MCF 10A (cell line): Measurements from ENCODE around the gene TNFAIP8L3. TPM values are rescaled to one million over a fixed set of nuclear protein-coding genes. Genes with fewer than 3 reads are reported as not detected.
"Not testable (repeated sequence)": the region's sequence is repeated elsewhere in the genome, so short reads cannot be mapped to it uniquely, and the experiment has no call there.

Experiments used
- BruUV-seq: library from RNA; stranded (reverse); fragments of 400-500 nt; replicated peaks from 2 replicates; lab custom pipeline; 2021; lab: Mats Ljungman, UMichigan
- CTCF ChIA-PET: fragments of 300-600 bp; sonication (Branson Sonifier 250); formaldehyde crosslinking; extraction: SDS; loops from one replicate; lab custom pipeline; 2021; ENCODE audit warnings: antibody characterized with exemption, inconsistent platforms; lab: Yijun Ruan, JAX
- POLR2A ChIA-PET: fragments of 300-600, 350-650 bp; sonication (Branson Sonifier 250); formaldehyde crosslinking; extraction: SDS; loops from one replicate; lab custom pipeline; 2020; ENCODE audit warnings: antibody characterized with exemption, inconsistent platforms; lab: Yijun Ruan, JAX
- DNase-seq: peaks from one replicate; pipeline ENCODE4 v3.0.0-alpha.2; 2018; ENCODE audit not compliant: unreplicated experiment
- H3K27ac Mint-ChIP-seq: one replicate; pipeline ENCODE4 v1.8.0; 2022; ENCODE audit warnings: mild to moderate bottlenecking, low read depth, mixed read lengths; ENCODE audit not compliant: unreplicated experiment
- H3K27me3 Mint-ChIP-seq: one replicate; pipeline ENCODE4 v1.8.0; 2022; ENCODE audit warnings: mixed read lengths; ENCODE audit not compliant: insufficient read depth, unreplicated experiment
- H3K36me3 Mint-ChIP-seq: one replicate; pipeline ENCODE4 v1.8.0; 2022; ENCODE audit warnings: mild to moderate bottlenecking, moderate library complexity, mixed read lengths; ENCODE audit not compliant: insufficient read depth, unreplicated experiment
- H3K4me1 Mint-ChIP-seq: one replicate; pipeline ENCODE4 v1.8.0; 2022; ENCODE audit warnings: mixed read lengths; ENCODE audit not compliant: insufficient read depth, unreplicated experiment
- H3K4me3 Mint-ChIP-seq: one replicate; pipeline ENCODE4 v1.8.0; 2022; ENCODE audit warnings: mild to moderate bottlenecking, moderate library complexity, mixed read lengths; ENCODE audit not compliant: unreplicated experiment
- H3K9me3 Mint-ChIP-seq: one replicate; pipeline ENCODE4 v1.8.0; 2022; ENCODE audit warnings: mixed read lengths; ENCODE audit not compliant: unreplicated experiment
- intact Hi-C: fragments of 100-400 bp; cut with micrococcal nuclease; formaldehyde crosslinking; loops from 2 replicates; pipeline ENCODE4 v1.14.1; 2022
- total RNA-seq: library from RNA; stranded (reverse); gene quantifications from 2 replicates; pipeline ENCODE4 v1.2.3, GENCODE V29; 2022
- TF ChIP-seq, protein P1 (sequence below): fragments of 200-600 bp; IDR thresholded peaks from one replicate; pipeline ENCODE4 v1.8.0; 2022; ENCODE audit warnings: antibody characterized with exemption, mild to moderate bottlenecking; ENCODE audit not compliant: unreplicated experiment

Gene TNFAIP8L3
- total RNA-seq, 1 experiment from 2014 or later = 2.6 TPM

DNA sequence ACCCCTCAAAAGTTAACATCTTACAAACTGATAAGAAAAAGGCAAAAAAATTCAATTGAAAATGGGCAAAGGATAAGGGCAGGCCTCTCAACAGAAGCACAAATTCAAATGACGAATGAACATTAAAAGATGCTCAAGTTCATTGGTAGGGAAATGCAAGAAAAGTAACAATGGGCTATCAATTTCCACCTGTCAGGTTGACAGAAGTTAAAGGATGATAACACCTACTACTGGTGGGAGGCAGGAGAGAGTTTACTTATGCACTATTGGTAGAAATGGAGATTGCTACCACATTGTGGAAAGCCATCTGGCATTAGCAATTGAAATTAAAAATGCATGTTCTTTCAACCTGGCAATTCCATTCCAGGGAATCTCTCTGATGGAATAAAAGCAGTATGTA is 35.6 kb upstream of the TNFAIP8L3 start:
- ChIA-PET CTCF (no interaction called here), POLR2A (no interaction called here)
- Mint-ChIP-seq H3K27ac (no peak overlapping the region), H3K36me3 (no peaks in the 10 kb centered on the region), H3K4me3 (no peak overlapping the region), H3K9me3 (no peaks in the 10 kb centered on the region), H3K27me3 (no peaks in the 10 kb centered on the region), H3K4me1 (peaks cover 41% of the 10 kb centered on the region)
- DNase-seq = no peak
- no TSS peak for BruUV-seq
- intact Hi-C loops = no loop called here
- TF ChIP-seq, protein P1, sequence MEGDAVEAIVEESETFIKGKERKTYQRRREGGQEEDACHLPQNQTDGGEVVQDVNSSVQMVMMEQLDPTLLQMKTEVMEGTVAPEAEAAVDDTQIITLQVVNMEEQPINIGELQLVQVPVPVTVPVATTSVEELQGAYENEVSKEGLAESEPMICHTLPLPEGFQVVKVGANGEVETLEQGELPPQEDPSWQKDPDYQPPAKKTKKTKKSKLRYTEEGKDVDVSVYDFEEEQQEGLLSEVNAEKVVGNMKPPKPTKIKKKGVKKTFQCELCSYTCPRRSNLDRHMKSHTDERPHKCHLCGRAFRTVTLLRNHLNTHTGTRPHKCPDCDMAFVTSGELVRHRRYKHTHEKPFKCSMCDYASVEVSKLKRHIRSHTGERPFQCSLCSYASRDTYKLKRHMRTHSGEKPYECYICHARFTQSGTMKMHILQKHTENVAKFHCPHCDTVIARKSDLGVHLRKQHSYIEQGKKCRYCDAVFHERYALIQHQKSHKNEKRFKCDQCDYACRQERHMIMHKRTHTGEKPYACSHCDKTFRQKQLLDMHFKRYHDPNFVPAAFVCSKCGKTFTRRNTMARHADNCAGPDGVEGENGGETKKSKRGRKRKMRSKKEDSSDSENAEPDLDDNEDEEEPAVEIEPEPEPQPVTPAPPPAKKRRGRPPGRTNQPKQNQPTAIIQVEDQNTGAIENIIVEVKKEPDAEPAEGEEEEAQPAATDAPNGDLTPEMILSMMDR = no peak

DNA sequence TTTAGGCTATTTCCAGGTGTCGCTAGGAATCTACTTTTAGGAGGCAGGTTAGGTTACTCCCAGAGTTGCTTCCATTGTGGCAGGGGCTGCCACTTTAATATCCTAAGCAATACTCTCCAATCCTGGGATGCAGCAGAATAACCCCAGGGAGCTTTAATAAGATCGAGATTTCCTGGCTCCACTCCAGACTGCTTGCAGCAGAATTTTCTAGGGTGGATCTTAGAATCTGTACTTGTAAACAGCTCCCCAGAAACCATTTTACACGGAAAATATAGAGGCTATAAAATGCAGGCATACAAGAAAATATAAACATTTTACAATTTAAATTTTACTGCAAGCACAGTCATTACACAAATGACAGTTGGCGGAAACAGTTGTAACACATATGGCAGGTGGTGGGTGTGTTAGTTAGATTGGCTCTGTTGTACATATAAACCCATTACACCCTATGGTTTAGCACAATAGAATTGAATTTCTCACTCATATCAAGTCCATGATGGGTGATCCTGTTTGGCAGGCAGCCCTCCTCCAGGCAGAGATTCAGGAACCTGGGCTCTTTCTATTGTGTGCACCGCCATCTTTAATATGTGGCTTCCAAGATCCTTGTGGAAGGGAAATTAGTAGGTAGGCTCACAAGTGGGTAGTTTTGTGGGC is 35.0 kb upstream of the TNFAIP8L3 start:
- TF ChIP-seq, protein P1 = no peak
- POLR2A ChIA-PET = no interaction called here
- Mint-ChIP-seq H3K4me3 (no peak overlapping the region), H3K27ac (no peak overlapping the region), H3K9me3 (no peaks in the 10 kb centered on the region), H3K27me3 (no peaks in the 10 kb centered on the region), H3K4me1 (peaks cover 36% of the 10 kb centered on the region), H3K36me3 (no peaks in the 10 kb centered on the region)
- intact Hi-C loops = no loop called here
- DNase-seq = no peak
- BruUV-seq = no TSS peak
- CTCF ChIA-PET = interaction anchor here (1.5 to 1.6 kb wide), 2 partner anchors 18 to 34 kb away, joined by 3 to 4 read pairs; no protein-coding TSS in a partner anchor

DNA sequence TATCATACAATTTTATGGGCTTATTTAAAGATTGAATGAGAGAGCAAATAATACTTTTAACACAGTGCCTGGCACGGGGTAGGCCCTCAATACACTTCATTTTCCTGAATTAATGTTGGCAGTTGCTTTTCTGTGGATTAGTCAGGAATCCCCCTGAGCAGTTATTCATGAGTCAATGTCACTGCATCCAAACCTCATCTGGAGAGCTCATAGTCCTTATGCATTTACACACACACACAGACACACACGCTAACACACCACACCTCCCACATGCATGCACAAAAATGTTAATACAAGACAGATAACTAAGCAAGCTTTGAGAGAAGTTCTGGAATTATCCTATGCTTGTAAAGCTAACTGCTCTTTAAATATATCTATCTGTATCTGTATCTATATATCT is 34.0 kb upstream of the TNFAIP8L3 start:
- Mint-ChIP-seq H3K9me3 (no peaks in the 10 kb centered on the region), H3K36me3 (no peaks in the 10 kb centered on the region), H3K4me1 (peaks cover 27% of the 10 kb centered on the region), H3K27ac (no peak overlapping the region), H3K4me3 (no peak overlapping the region), H3K27me3 (no peaks in the 10 kb centered on the region)
- CTCF ChIA-PET = interaction anchor here (0.6 to 1.6 kb wide), 5 partner anchors 9 to 253 kb away, joined by 3 to 4 read pairs (median 3); no protein-coding TSS in a partner anchor
- intact Hi-C loops = no loop called here
- TF ChIP-seq, protein P1 = no peak
- DNase-seq = no peak
- BruUV-seq = no TSS peak
- POLR2A ChIA-PET = no interaction called here

DNA sequence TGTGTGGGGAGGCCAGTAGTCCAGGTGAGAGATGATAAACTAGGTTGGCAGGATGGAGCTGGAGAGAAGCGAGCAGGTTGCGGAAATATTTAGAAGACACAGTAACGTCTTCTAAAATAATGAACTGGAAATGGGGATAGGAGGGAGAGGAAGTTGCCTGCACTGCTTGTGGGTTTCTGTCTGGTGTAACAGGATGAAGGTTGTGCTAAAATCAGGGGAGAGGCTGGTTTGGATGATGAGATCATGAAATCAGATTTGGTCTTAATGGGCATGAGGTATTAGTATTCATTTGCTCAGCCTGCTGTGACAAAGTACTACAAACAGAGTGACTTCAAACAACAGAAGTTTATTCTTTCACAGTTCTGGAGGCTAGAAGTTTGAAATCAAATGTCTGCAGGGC is 32.1 kb upstream of the TNFAIP8L3 start:
- Mint-ChIP-seq H3K9me3 (no peaks in the 10 kb centered on the region), H3K4me3 (no peak overlapping the region), H3K27ac (no peak overlapping the region), H3K36me3 (no peaks in the 10 kb centered on the region), H3K4me1 (peaks cover 11% of the 10 kb centered on the region), H3K27me3 (no peaks in the 10 kb centered on the region)
- TF ChIP-seq, protein P1 = no peak
- no peak for DNase-seq
- ChIA-PET POLR2A (no interaction called here), CTCF (interaction anchor here (1.0 kb wide), 1 partner anchor 36 kb away, joined by 3 read pairs; no protein-coding TSS in a partner anchor)
- intact Hi-C loops = no loop called here
- no TSS peak for BruUV-seq

DNA sequence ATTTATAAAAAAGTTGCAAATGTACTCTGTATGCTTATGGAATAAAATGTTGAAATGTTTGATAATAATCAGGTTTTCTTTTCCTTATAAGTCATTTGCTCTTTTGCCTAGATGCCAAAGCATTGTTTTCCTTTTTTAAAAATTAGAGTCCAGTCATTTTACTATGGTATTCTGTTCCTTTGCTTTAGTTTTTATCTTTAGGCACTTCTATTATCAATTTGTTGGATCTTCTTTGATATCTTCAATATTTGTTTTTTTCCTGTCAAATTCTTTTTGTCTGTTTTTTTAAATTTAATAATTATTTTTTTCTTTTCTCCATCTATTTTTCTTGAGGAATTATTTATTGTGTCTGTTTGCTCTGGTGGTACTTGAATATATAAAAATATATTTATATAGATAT is 28.3 kb upstream of the TNFAIP8L3 start:
- H3K4me3 Mint-ChIP-seq, H3K36me3 Mint-ChIP-seq, BruUV-seq, H3K27ac Mint-ChIP-seq, DNase-seq, H3K9me3 Mint-ChIP-seq, intact Hi-C loops, H3K27me3 Mint-ChIP-seq: not testable (repeated sequence)
- CTCF ChIA-PET = interaction anchor here (0.6 kb wide), 1 partner anchor 10 kb away, joined by 3 read pairs; no protein-coding TSS in a partner anchor
- peaks cover 18% of the 10 kb centered on the region for H3K4me1 Mint-ChIP-seq
- POLR2A ChIA-PET = interaction anchor here (0.6 kb wide), 1 partner anchor 12 kb away, joined by 3 read pairs; no protein-coding TSS in a partner anchor
